Activated T-cell treated with anti-CD3 and anti-CD28 coated beads, Interleukin-2, amount 50 U/mL, for 24 hours (primary cell): ENCODE measurements around the gene ELL.
A peak's percentile ranks its signal among the peaks of the same experiment; 100 is the strongest.

ENCODE experiments used
- DNase-seq: peaks from one replicate; pipeline ENCODE4 v3.0.0-alpha.2; 2020
- H3K27ac Mint-ChIP-seq: 2 replicates; pipeline ENCODE4 v1.8.0; 2020; ENCODE audit warnings: mild to moderate bottlenecking, mixed read lengths
- H3K27me3 Mint-ChIP-seq: 2 replicates; pipeline ENCODE4 v1.8.0; 2020; ENCODE audit warnings: mixed read lengths
- H3K36me3 Mint-ChIP-seq: 2 replicates; pipeline ENCODE4 v1.8.0; 2020; ENCODE audit warnings: low read depth, mixed read lengths
- H3K4me1 Mint-ChIP-seq: 2 replicates; pipeline ENCODE4 v1.8.0; 2020; ENCODE audit warnings: low read depth, mixed read lengths
- H3K4me3 Mint-ChIP-seq: 2 replicates; pipeline ENCODE4 v1.8.0; 2020; ENCODE audit warnings: mild to moderate bottlenecking, moderate library complexity, mixed read lengths
- H3K9me3 Mint-ChIP-seq: 2 replicates; pipeline ENCODE4 v1.8.0; 2020; ENCODE audit warnings: mixed read lengths

The ELL gene

DNA sequence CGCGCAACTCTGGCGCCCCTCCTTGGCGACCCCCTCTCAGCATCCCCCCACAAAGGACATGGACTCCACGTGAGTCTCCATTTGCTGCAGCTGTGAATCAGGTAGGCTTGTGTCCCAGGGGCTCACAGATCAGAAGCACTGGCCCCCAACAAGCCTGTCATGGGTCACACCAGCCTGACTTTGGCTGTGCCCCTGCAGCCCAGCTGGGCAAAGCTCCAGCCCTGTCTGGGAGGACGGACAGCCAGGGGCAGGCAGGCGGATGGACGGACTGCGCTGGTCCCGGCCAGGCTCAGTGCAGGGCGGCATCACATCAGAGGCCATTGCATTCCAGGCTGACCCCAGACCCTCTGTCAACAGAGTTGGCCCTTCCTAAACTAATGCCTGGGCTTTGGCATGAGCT is 55.5 kb downstream of the ELL start:
- Mint-ChIP-seq H3K9me3 (no peaks in the 10 kb centered on the region), H3K36me3 (peaks cover 50% of the 10 kb centered on the region), H3K27ac (no peak overlapping the region), H3K27me3 (no peaks in the 10 kb centered on the region), H3K4me3 (no peak overlapping the region), H3K4me1 (peaks cover 16% of the 10 kb centered on the region)
- no peak for DNase-seq

DNA sequence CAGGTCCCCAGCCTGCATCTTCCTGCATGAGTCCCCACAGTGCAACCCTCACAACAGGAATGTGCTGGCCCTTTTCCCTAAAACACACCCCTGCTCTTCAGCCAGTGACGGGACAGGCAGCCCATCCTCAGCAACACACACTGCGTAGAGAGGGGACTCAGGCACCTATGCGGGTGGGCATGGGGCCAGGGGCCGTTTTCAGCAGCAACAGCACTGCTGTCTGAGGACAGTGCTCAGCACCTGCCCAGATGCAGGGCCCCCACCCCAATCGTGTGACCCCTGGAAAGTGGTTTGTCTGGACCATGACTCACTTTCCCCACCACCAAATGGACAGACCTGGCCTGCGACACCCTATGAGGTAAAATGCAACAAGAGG is 55.9 kb downstream of the ELL start:
- Mint-ChIP-seq H3K36me3 (peaks cover 50% of the 10 kb centered on the region), H3K27me3 (no peaks in the 10 kb centered on the region), H3K4me3 (no peak overlapping the region), H3K27ac (no peak overlapping the region), H3K9me3 (no peaks in the 10 kb centered on the region), H3K4me1 (peaks cover 16% of the 10 kb centered on the region)
- no peak for DNase-seq

DNA sequence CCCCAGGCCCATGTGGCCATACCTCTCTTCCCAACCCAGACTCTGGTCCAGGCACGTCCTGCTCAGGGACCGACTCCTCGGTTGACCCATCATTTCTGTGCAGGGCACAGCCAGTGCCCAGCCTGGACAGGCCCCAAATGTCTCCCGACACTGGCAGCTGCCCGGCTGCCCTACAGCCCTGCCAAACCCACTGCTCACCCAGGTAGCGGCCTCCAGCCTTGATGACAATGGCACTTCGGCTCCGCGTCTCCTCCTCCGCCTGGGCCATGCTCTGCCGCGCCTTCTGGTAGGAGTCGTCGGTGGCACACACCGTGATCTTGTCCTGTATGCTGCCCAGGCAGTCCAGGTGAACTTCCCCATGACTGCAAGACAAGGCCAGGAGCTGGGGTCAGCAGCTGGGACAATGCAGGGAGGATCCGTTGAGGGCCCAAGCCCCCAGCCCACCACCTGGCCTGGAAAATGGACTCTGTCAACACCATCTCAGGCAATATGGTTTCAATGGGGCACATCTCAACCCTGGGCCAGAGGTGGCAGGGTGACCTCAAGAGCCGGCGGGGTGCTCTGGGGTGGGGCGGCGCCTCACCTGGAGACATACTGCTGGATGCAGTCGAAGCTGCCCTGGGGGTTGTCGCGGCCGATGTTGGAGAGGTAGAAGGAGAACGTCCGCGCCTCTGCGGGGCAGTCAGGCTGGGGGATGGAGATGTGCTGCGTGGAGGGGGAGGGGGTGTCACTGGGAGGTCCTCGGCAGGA is 56.5 kb downstream of the ELL start:
- Mint-ChIP-seq H3K9me3 (no peaks in the 10 kb centered on the region), H3K4me3 (no peak overlapping the region), H3K36me3 (peaks cover 50% of the 10 kb centered on the region), H3K27me3 (no peaks in the 10 kb centered on the region), H3K27ac (no peak overlapping the region), H3K4me1 (peaks cover 16% of the 10 kb centered on the region)
- no peak for DNase-seq

DNA sequence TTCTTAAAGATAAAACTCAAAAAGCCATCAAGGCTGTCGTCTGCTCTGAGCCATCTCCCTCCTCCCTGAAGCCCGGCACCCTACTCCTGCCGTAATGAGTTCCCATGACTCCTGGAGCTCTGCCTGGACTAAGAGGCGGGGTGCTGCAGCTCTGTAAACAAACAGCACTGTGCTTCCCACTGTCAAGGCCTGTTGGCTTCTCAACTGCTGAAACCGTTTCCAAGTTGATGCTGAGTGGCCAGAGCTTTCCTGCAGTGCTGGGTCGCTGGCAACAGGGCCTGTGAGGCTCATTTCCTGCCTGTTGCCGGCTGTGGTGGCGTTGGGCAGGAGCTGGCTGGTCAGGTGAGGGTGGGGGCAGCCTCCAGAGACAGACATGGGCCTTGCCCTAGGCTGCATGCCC is 57.2 kb downstream of the ELL start:
- peaks cover 53% of the 10 kb centered on the region for H3K36me3 Mint-ChIP-seq
- DNase-seq, result no peak
- no peaks in the 10 kb centered on the region for H3K27me3 Mint-ChIP-seq
- peak overlapping the region; percentile 73 for H3K27ac Mint-ChIP-seq
- peaks cover 15% of the 10 kb centered on the region for H3K4me1 Mint-ChIP-seq
- no peak overlapping the region for H3K4me3 Mint-ChIP-seq
- H3K9me3 Mint-ChIP-seq, result no peaks in the 10 kb centered on the region

DNA sequence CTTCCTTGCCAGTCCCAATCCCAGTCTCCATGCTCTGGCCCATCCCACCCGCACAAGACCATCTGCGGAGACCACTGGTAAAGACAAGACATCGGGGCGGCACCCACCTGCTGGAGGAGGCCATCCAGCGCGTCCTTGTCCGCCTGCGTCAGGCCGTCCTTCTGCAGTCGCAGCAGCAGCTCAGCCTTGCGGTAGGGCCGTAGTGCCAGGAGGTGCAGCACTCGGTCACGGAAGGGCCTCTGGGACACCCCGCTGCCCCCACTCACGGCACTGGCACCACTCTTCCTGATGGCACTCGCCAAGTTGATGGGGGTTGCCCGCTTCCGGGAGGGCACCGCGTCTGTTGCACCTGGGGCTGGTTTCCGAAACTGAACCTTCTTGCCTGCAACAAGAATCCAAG is 60.4 kb downstream of the ELL start:
- no peak overlapping the region for H3K4me3 Mint-ChIP-seq
- peaks cover 2% of the 10 kb centered on the region for H3K4me1 Mint-ChIP-seq
- H3K9me3 Mint-ChIP-seq, result no peaks in the 10 kb centered on the region
- no peak for DNase-seq
- H3K27ac Mint-ChIP-seq, result peak overlapping the region; percentile 61
- H3K36me3 Mint-ChIP-seq, result peaks cover 76% of the 10 kb centered on the region
- H3K27me3 Mint-ChIP-seq, result no peaks in the 10 kb centered on the region

DNA sequence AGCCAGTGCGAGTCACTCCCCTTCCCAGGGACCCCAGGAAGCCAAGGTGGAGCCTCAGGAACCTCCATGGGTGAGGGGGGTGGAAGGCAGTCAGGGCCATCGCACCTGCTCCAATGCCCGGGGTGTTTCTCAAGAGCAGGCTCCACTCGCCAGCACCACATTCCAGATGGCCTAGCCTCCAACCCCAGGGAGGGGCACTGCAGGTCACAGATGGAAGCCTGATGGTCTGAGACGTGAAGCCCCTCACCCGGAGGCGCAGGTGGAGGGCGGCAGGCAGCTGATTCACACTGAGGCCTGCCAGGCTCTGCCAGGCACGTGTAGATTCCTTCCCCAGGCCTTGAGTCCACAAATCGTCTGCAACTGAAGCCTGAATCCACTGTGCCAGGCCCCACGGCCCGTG is 61.0 kb downstream of the ELL start:
- peaks cover 2% of the 10 kb centered on the region for H3K4me1 Mint-ChIP-seq
- H3K4me3 Mint-ChIP-seq, result no peak overlapping the region
- peaks cover 81% of the 10 kb centered on the region for H3K36me3 Mint-ChIP-seq
- no peaks in the 10 kb centered on the region for H3K27me3 Mint-ChIP-seq
- DNase-seq, result no peak
- H3K9me3 Mint-ChIP-seq, result no peaks in the 10 kb centered on the region
- no peak overlapping the region for H3K27ac Mint-ChIP-seq

DNA sequence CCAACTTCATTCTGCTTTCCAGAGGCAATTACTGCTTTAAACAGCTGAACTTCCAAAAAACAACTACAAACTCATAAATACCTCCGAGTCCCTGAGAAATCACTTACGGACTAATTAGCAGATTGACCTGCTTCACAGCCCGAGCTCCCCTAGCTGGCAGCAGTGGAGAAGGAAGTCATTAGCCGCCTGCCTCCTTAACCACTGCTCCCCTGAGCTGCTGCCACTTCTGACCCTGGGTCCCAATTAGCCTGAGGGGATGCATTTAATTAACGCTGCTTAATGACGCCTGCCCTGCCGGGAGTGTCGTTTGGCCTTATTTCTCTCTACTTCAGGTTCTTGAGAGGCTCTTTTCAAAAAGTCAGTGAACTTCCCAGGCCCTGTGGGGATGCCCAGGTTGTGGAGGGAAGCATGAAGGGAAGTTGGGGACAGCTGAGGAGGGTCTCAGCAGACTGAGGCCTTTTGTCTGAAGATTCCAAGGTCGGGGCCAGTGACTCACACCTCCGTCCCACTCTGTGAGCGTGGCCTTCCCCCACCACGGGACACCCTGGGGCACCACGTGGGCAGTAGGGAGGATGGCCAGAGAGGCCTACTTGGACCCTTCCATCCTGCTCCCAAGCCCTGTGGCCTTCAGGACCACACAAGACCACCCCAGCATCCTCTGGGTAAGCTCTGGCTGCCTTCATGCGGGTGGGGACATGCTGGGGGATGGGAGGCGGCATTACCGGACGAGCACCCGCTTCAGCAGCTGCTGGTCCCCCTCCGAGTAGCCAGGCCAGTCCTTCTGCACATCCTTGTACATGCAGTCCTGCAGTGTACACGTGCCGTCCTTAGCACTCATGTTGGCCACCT is 64.2 kb downstream of the ELL start:
- H3K27ac Mint-ChIP-seq, result peak overlapping the region; percentile 19
- no peaks in the 10 kb centered on the region for H3K9me3 Mint-ChIP-seq
- no peak for DNase-seq
- no peaks in the 10 kb centered on the region for H3K27me3 Mint-ChIP-seq
- peaks cover 74% of the 10 kb centered on the region for H3K36me3 Mint-ChIP-seq
- no peak overlapping the region for H3K4me3 Mint-ChIP-seq
- H3K4me1 Mint-ChIP-seq, result peaks cover 2% of the 10 kb centered on the region

DNA sequence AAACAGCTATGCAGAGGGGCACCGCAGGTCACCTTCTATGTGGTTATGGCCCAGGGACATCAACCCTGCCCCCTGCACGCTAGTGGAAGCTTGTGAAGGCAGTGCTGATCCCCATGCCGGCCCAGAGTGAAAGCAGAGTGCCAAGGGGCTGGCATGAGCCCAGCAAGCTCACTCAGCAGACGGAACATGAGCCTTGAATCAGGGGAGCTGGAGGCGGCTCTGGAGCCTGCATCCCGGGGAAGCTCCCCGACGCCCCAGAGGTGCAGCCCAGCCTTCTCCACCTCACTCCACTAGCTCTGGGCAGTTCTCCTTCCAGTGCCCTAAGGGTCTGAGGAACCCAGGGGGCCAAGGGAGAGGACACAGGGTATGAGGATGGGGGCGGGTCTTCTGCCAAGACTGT is 64.9 kb downstream of the ELL start:
- Mint-ChIP-seq H3K9me3 (no peaks in the 10 kb centered on the region), H3K36me3 (peaks cover 75% of the 10 kb centered on the region), H3K4me1 (peaks cover 1% of the 10 kb centered on the region), H3K27ac (no peak overlapping the region), H3K4me3 (no peak overlapping the region), H3K27me3 (no peaks in the 10 kb centered on the region)
- DNase-seq, result no peak

DNA sequence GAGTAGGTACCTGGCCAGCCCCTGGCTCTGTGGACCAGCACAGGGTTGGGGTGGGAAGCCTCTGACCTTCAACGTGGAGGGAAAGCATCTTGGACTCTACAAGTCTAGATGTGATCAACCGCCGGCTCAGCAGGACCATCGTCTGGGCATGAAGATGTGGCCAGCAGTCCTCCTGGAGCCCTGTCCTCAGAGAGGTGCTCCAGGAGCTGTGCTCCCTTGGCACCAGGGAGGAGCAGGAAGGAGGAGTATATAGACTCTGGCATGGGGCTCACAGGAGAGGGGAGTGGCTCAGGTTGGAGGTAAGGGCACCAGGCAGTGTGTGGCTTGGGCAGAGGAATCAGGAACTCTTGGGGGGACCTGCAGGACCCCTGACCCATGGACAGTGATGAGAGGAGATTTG is 65.6 kb downstream of the ELL start:
- H3K4me1 Mint-ChIP-seq, result no peaks in the 10 kb centered on the region
- DNase-seq, result no peak
- H3K27me3 Mint-ChIP-seq, result no peaks in the 10 kb centered on the region
- no peak overlapping the region for H3K4me3 Mint-ChIP-seq
- peak overlapping the region; percentile 50 for H3K27ac Mint-ChIP-seq
- H3K9me3 Mint-ChIP-seq, result no peaks in the 10 kb centered on the region
- H3K36me3 Mint-ChIP-seq, result peaks cover 68% of the 10 kb centered on the region

DNA sequence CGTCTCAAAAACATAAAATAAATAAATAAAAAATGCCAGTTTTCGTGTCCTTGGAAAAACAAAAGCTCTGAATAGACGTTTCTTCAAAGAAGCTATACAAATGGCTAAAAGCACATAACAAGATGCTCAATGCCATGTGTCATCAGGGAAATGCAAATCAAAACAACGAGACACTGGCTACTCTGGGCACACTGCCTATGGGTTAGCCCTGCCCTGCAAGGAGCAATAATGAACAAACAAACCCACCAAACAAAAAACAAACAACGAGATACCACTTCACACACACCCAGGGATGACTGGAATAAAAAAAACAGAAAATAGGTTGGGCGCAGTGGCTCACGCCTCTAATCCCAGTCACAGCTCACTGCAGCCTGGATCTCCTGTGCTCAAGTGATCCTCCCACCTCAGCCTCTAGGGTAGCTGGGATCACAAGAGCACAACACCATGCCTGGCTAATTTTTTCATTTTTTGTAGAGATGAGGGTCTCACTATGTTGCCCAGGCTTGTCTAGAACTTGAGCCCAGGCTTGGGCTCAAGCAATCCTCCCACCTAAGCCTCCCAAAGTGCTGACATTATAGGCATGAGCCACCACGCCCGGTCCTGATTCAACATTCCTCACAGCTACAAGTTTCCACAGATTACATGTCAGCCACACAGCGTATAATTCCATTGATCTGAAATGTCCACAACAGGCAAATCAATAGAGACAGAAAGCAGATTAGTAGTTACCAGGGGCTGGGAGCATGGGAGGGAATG is 68.4 kb downstream of the ELL start:
- Mint-ChIP-seq H3K27me3 (no peaks in the 10 kb centered on the region), H3K27ac (peak overlapping the region; percentile 76), H3K4me3 (no peak overlapping the region), H3K4me1 (peaks cover 3% of the 10 kb centered on the region), H3K9me3 (no peaks in the 10 kb centered on the region), H3K36me3 (peaks cover 68% of the 10 kb centered on the region)
- no peak for DNase-seq

DNA sequence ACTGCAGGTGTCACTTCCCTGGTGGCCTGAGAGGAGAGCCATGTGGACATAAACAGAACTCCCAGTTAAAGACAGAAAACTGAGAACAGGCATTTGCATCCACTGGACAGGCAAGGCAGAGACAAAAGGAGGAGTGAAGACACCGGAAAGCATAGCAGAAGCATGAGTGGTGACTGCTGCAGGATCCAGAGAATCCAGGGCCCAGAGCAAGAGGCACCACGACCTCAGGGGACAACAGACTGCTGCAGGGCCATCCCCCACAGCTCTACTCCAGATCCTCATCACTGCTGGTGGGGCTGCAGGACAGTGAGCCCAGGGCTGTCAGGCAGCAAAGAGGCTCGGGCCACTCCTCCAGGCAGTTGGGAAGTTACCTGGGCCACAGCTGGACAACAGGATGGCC is 69.5 kb downstream of the ELL start:
- Mint-ChIP-seq H3K27ac (no peak overlapping the region), H3K36me3 (peaks cover 68% of the 10 kb centered on the region), H3K9me3 (no peaks in the 10 kb centered on the region), H3K27me3 (no peaks in the 10 kb centered on the region), H3K4me3 (no peak overlapping the region), H3K4me1 (peaks cover 3% of the 10 kb centered on the region)
- no peak for DNase-seq

DNA sequence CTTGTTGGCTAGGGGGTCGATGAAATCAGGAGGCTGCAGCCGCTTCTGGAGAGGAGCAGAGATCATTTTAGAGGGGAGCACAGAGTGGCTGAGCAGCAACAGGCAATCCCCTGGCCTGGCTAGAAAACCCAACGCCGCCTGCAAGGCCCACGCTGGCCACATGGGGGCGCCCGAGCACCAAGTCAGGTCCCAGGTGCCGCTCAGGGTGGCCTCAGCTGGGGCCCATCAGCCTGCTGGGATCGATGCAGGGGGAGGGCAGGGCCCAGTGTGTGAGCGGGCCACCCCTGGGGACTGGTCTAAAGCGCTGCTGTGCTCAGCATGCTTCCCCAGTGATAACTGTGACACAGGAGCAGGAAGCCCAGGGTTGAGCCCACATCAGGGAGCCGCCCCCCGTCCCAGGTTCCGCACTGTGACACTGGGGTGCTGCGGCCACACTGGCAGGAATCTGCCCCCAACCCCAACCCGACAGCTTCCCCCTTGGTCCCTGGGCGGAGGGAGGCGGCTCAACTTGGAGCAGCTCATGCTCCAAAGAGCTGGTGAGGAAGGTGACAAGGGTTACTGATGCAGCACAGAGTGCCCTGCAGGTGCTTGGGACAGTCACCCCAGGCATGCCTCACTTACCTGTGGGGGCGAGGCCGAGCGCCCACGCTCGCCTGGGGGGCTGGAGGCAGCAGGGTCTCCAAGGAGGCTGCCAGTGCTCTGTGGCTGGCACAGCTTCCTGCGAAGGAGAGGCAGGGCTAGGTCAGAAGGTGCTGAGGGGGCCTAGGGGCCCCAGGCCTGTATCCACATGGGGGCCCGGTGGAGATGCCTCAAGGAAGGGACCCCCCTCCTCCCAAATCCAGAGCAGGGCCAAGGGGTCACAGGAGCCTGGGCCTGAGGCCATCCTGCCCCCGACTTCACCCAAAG is 70.7 kb downstream of the ELL start:
- Mint-ChIP-seq H3K27ac (no peak overlapping the region), H3K4me1 (peaks cover 3% of the 10 kb centered on the region), H3K4me3 (no peak overlapping the region), H3K36me3 (peaks cover 73% of the 10 kb centered on the region), H3K9me3 (no peaks in the 10 kb centered on the region), H3K27me3 (no peaks in the 10 kb centered on the region)
- peak; percentile 95 for DNase-seq

DNA sequence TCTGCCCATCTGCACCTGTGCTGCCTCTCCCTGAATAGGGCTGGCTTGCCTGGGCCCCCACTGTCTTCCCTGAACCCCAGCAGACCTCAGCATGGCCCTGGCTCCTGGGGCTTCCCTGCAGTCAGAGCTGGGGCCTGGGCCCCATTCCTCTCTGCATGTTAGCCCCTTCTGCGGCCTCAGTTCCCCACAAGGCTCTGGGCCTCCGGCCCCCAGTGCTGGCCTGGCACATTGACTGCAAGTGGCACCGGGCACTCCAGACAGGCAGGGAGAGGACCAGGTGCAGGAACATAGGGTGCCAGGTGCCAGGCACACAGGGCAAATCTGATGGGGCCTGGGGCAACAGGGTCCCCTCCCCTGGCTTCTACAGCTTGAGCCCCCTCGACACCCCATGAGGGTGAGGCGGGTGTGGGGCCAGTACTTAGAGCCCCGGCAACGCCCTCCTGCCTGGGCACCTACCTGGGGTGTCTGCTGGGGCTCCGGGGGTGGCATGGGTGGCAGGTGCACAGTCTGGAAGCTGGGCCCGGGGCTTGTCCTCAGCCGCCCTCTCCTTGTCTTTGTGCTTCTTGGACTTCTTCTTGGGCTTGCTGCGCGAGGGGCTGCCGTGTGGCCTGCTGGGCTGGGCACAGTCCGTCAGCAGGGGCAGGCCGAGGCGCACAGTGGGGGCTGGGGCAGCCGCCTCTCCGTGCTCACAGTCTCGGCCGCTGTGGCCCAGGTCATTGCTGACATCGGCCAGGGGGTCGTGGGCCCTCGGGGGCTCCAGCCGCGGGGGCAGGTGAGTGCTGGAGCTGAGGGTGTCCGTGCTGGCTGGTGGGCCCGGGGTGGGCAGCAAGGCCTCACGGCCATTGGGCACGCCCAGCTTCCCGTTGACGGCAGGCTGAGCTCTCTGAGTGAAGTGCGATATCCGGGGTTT is 71.6 kb downstream of the ELL start:
- no peak overlapping the region for H3K4me3 Mint-ChIP-seq
- H3K36me3 Mint-ChIP-seq, result peaks cover 69% of the 10 kb centered on the region
- H3K27ac Mint-ChIP-seq, result no peak overlapping the region
- no peaks in the 10 kb centered on the region for H3K9me3 Mint-ChIP-seq
- DNase-seq, result no peak
- no peaks in the 10 kb centered on the region for H3K27me3 Mint-ChIP-seq
- peaks cover 3% of the 10 kb centered on the region for H3K4me1 Mint-ChIP-seq
